Measurements from ENCODE around the gene TTC38.

GRCh38 chr22:46247443-46247975 is 20.3 kb upstream of the TTC38 start:
- no peak for TF ChIP-seq POLR2A (IDR thresholded peaks at IDR 0.05)
- TF ChIP-seq, protein P1, sequence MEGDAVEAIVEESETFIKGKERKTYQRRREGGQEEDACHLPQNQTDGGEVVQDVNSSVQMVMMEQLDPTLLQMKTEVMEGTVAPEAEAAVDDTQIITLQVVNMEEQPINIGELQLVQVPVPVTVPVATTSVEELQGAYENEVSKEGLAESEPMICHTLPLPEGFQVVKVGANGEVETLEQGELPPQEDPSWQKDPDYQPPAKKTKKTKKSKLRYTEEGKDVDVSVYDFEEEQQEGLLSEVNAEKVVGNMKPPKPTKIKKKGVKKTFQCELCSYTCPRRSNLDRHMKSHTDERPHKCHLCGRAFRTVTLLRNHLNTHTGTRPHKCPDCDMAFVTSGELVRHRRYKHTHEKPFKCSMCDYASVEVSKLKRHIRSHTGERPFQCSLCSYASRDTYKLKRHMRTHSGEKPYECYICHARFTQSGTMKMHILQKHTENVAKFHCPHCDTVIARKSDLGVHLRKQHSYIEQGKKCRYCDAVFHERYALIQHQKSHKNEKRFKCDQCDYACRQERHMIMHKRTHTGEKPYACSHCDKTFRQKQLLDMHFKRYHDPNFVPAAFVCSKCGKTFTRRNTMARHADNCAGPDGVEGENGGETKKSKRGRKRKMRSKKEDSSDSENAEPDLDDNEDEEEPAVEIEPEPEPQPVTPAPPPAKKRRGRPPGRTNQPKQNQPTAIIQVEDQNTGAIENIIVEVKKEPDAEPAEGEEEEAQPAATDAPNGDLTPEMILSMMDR (IDR thresholded peaks at IDR 0.05), result no peak
- TF ChIP-seq POLR2AphosphoS5 (IDR thresholded peaks at IDR 0.05), result no peak
